ENCODE results near the gene LRIT1.

LRIT1 gene

GRCh38 chr10:84254552-84255478, 13.5 kb upstream of the LRIT1 start:
- no peak for DNase-seq (ENCODE audit: low spot score)

- no peak for DNase-seq (ENCODE audit: low spot score)
Observed at GRCh38 chr10:84248794-84249193, 7.4 kb upstream of the LRIT1 start.

GRCh38 chr10:84247496-84247895, 6.2 kb upstream of the LRIT1 start:
- DNase-seq (ENCODE audit: low spot score) = no peak

- no peak for DNase-seq (ENCODE audit: low spot score)
Observed at GRCh38 chr10:84244651-84245270, 3.4 kb upstream of the LRIT1 start, which contains the start of gene RGR. Gene RGR (plus strand): TSS chr10:84245053. CDS start chr10:84245091, 38 bp downstream.

- DNase-seq (ENCODE audit: low spot score) = no peak
Observed at GRCh38 chr10:84243759-84244158, 2.4 kb upstream of the LRIT1 start.

GRCh38 chr10:84238909-84239308, 2.4 kb downstream of the LRIT1 start:
- DNase-seq (ENCODE audit: low spot score) = no peak

GRCh38 chr10:84237199-84238051, 3.9 kb downstream of the LRIT1 start:
- no peak for DNase-seq (ENCODE audit: low spot score)

- no peak for DNase-seq (ENCODE audit: low spot score)
Observed at GRCh38 chr10:84236807-84237198, 4.5 kb downstream of the LRIT1 start.

GRCh38 chr10:84235096-84235495, 6.2 kb downstream of the LRIT1 start:
- DNase-seq (ENCODE audit: low spot score) = no peak

GRCh38 chr10:84234479-84234878, 6.9 kb downstream of the LRIT1 start:
- no peak for DNase-seq (ENCODE audit: low spot score)

GRCh38 chr10:84233940-84234339, 7.4 kb downstream of the LRIT1 start:
- no peak for DNase-seq (ENCODE audit: low spot score)

- DNase-seq (ENCODE audit: low spot score) = no peak
Observed at GRCh38 chr10:84232376-84232775, 9.0 kb downstream of the LRIT1 start.

GRCh38 chr10:84230359-84230758, 11.0 kb downstream of the LRIT1 start:
- DNase-seq (ENCODE audit: low spot score) = no peak

GRCh38 chr10:84227810-84228209, 13.5 kb downstream of the LRIT1 start:
- no peak for DNase-seq (ENCODE audit: low spot score)

- no peak for DNase-seq (ENCODE audit: low spot score)
Observed at GRCh38 chr10:84226616-84227015, 14.7 kb downstream of the LRIT1 start.

GRCh38 chr10:84225427-84226173, 15.7 kb downstream of the LRIT1 start, which contains the start of gene LRIT2:
Gene LRIT2 (minus strand): TSS chr10:84225544. CDS start chr10:84225520, 24 bp downstream.
- DNase-seq (ENCODE audit: low spot score) = no peak

GRCh38 chr10:84224411-84225028, 16.8 kb downstream of the LRIT1 start:
- no peak for DNase-seq (ENCODE audit: low spot score)

GRCh38 chr10:84221916-84222315, 19.4 kb downstream of the LRIT1 start:
- DNase-seq (ENCODE audit: low spot score) = no peak

GRCh38 chr10:84217746-84218145, 23.6 kb downstream of the LRIT1 start:
- DNase-seq (ENCODE audit: low spot score) = no peak

- no peak for DNase-seq (ENCODE audit: low spot score)
Observed at GRCh38 chr10:84216834-84217233, 24.5 kb downstream of the LRIT1 start.

GRCh38 chr10:84214612-84215235, 26.6 kb downstream of the LRIT1 start:
- no peak for DNase-seq (ENCODE audit: low spot score)

Data from RKO (cell line).